ENCODE measurements around the gene MSANTD2. TPM values are rescaled to one million over a fixed set of nuclear protein-coding genes. Genes with fewer than 3 reads are reported as not detected.

The MSANTD2 gene
- total RNA-seq, 1 experiment from 2014 or later: 32.6 TPM

DNA sequence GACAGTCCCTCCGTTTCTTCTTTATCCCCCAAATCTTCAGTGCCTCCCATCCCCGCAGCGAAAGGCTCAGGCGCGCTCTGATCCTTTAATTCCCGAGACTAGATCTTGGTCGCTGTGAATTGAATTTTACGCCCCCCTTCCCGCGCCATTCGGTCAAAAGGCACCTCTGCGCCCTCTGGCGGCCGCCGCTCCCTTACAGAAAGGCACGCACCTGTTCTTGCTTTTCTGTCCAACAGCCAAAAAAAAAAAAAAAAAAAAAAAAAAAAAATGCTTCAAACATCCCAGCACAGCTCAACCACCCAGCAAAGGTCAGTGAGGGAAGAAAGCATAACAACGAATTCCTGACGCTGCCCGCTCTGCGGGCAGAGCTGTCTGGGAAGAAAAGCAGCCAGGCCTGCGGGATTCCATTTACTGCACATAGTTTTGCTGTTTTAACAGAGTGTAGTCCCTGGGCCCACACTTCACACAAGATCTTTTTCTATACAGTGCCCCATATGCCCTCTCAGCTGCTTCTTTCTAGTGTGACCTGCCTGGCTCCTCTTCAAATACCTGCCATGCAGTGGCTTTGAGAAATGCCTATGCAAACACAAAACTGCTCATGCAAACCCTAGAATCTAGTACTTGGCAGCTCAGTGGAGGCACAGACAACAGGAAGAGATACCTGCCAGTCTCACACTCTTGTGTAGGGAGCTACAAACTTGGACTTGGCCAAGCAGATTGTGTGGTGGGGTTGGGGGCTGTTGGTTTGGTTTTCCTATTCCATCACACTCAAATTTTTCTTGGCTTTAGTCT, 36.9 kb downstream of the MSANTD2 start:
- Histone ChIP-seq H3K4me2 (ENCODE audit: low read length) (peak overlapping the region; percentile 100), H3K9me3 (ENCODE audit: low read length) (no peaks in the 10 kb centered on the region), H2AFZ (ENCODE audit: low read length) (peak overlapping the region; percentile 97), H3F3A (ENCODE audit: low read length, unreplicated experiment) (peaks cover 15% of the 10 kb centered on the region), H3K4me1 (ENCODE audit: insufficient read depth, low read length) (peaks cover 22% of the 10 kb centered on the region), H3K36me3 (ENCODE audit: low read depth, low read length) (peaks cover 9% of the 10 kb centered on the region; the same call in 1 of the 2 replicates), H3K9me2 (replicated peaks; ENCODE audit: low read length) (no peaks in the 10 kb centered on the region), H4K20me1 (ENCODE audit: low read length) (no peaks in the 10 kb centered on the region; the same call in 1 of the 2 replicates), H3K79me2 (ENCODE audit: low read length) (no peaks in the 10 kb centered on the region), H3K9ac (ENCODE audit: low read length) (peak overlapping the region; percentile 50), H3K27me3 (ENCODE audit: low read length) (no peaks in the 10 kb centered on the region), H3K4me3 (ENCODE audit: low read length) (peak overlapping the region; percentile 91), H3K27ac (ENCODE audit: low read length) (no peak overlapping the region)
- POLR2A ChIA-PET (ENCODE audit: unreplicated experiment): interaction anchor here (0.7 kb wide), 2 partner anchors 22 to 73 kb away, joined by 3 read pairs; no protein-coding TSS in a partner anchor
- intact Hi-C loops (cut with micrococcal nuclease): loop anchor here (1.0 to 2.0 kb wide), 4 partner anchors 17 to 94 kb away; no protein-coding TSS in a partner anchor
- TSS peak; percentile 47 for BruUV-seq (replicated peaks)
- DNase-seq (peak; percentile 90), ATAC-seq (peak; percentile 63)
- TF ChIP-seq CTCF (conservative IDR thresholded peaks at IDR 0.05; ENCODE audit: low read depth, low read length) (peak; percentile 89), EZH2phosphoT487 (IDR thresholded peaks at IDR 0.05; ENCODE audit: borderline replicate concordance, low read length) (no peak)
- CTCF ChIA-PET: interaction anchor here (0.6 to 2.8 kb wide), 20 partner anchors 12 to 1126 kb away, joined by 3 to 50 read pairs (median 6); partner anchors contain the start of gene TMEM218

DNA sequence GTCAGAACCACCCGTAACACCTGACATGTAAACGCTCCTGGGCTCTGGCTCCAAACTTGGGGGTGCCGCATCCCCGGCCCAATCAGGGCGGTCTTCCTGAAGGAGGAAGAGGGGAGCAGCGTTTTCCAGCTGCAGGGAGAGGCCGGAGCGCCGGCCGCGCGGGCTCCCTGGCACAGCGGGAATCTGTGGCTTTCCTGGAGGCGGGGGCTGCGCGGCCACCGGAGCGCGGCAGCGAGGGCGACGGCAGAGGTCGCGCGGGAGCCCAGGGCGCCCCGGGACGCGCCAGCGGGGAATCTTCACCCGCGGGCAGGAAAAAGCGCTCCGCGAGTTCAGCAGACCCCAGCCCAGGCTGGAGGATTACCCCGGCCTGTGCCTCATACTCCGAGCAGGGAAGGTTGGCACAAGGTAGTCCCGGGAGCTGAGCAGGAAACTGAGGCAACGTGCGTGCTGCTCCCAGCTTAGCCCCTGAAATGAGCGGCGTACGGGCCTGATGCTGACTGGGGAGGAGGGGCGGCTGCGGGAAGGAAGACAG, 37.5 kb downstream of the MSANTD2 start:
- peak; percentile 39 for ATAC-seq
- Histone ChIP-seq H3K79me2 (ENCODE audit: low read length) (no peaks in the 10 kb centered on the region), H3F3A (ENCODE audit: low read length, unreplicated experiment) (peaks cover 15% of the 10 kb centered on the region), H3K9ac (ENCODE audit: low read length) (peak overlapping the region; percentile 50), H3K27me3 (ENCODE audit: low read length) (no peaks in the 10 kb centered on the region), H3K4me2 (ENCODE audit: low read length) (peak overlapping the region; percentile 100), H3K9me2 (replicated peaks; ENCODE audit: low read length) (no peaks in the 10 kb centered on the region), H3K9me3 (ENCODE audit: low read length) (no peaks in the 10 kb centered on the region), H3K4me3 (ENCODE audit: low read length) (peak overlapping the region; percentile 91), H3K27ac (ENCODE audit: low read length) (no peak overlapping the region), H4K20me1 (ENCODE audit: low read length) (no peaks in the 10 kb centered on the region; the same call in 1 of the 2 replicates), H3K36me3 (ENCODE audit: low read depth, low read length) (peaks cover 7% of the 10 kb centered on the region; the same call in 1 of the 2 replicates), H3K4me1 (ENCODE audit: insufficient read depth, low read length) (peaks cover 27% of the 10 kb centered on the region), H2AFZ (ENCODE audit: low read length) (peak overlapping the region; percentile 97)
- ChIA-PET CTCF (interaction anchor here (0.6 to 2.8 kb wide), 8 partner anchors 16 to 130 kb away, joined by 3 to 50 read pairs (median 12); no protein-coding TSS in a partner anchor), POLR2A (ENCODE audit: unreplicated experiment) (interaction anchor here (0.7 kb wide), 2 partner anchors 23 to 74 kb away, joined by 3 read pairs; no protein-coding TSS in a partner anchor)
- no TSS peak for BruUV-seq (replicated peaks)
- peak; percentile 37 for DNase-seq
- no peak for TF ChIP-seq CTCF (conservative IDR thresholded peaks at IDR 0.05; ENCODE audit: low read depth, low read length)
- TF ChIP-seq EZH2 (IDR thresholded peaks at IDR 0.05; ENCODE audit: low read length, unreplicated experiment): no peak
- TF ChIP-seq EZH2phosphoT487 (IDR thresholded peaks at IDR 0.05; ENCODE audit: borderline replicate concordance, low read length): no peak
- intact Hi-C loops (cut with micrococcal nuclease): loop anchor here (1.0 to 2.0 kb wide), 5 partner anchors 16 to 93 kb away; no protein-coding TSS in a partner anchor

All from PC-3 (cell line).